Stimulated activated naive CD8-positive, alpha-beta T cell treated with anti-CD3 and anti-CD28 coated beads, Interleukin-15, Interleukin-2, amounts not matched to agents 100 U/mL and 50 U/mL, for 24 hours (primary cell): ENCODE results near the gene SLC12A3.
A peak's percentile ranks its signal among the peaks of the same experiment; 100 is the strongest.
"Not testable (repeated sequence)": the region's sequence is repeated elsewhere in the genome, so short reads cannot be mapped to it uniquely, and the experiment has no call there.

ENCODE experiments used
- ATAC-seq: fragments of 150-1000 bp; cut with Tn5 transposase; one replicate; pipeline ENCODE4 v1.10.0; 2021
- DNase-seq: peaks from one replicate; pipeline ENCODE4 v3.0.0; 2021

Gene SLC12A3

DNA sequence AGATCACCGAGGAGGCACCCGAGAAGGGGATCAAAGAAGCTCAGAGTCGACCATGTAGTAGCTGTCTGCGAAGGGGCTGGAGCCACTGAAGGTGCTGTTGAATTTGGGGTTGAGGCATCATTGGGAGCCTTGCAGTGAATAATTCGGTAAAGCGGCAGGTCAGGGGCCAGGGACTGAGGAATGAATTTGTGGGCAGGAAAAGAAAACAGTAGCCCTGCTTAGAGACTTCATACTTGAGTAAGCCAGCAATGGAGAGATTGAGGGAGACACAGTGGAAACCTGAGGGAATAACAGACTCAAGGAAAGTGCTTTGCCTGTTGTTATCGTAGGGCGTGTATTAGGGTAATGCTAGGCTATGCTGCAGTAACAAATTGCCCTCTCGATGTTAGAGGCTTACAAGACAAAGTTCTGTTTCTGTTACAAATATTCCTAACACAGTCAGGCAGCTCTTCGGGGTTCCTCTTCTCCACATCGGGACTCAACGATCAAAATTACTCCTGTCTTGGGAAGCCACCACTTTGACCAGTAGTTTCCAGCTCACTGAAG, 53.5 kb downstream of the SLC12A3 start:
- DNase-seq (no peak), ATAC-seq (no peak)

GRCh38 chr16:56919099-56919800, 54.2 kb downstream of the SLC12A3 start:
- ATAC-seq (peak; percentile 62), DNase-seq (no peak)

DNA sequence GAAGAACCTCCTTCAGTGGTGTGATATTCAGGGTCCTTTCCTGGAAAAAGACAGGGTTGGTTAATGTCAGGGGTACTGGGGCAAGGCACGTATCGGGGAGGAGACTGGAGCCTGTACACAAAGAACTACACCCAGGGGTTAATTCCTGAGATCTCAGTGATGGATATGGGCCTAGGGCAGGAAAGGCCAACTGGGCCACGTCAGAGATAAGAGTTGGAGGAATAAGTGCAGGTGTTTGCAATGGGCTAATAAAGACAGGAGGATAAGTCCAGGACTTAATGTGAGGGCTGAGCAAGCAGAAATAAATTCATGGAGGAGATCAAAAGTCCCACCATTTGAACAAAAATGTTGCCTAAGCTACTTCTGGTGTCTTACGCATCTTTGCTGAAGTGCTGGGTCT, 56.6 kb downstream of the SLC12A3 start:
- no peak for ATAC-seq
- no peak for DNase-seq

DNA sequence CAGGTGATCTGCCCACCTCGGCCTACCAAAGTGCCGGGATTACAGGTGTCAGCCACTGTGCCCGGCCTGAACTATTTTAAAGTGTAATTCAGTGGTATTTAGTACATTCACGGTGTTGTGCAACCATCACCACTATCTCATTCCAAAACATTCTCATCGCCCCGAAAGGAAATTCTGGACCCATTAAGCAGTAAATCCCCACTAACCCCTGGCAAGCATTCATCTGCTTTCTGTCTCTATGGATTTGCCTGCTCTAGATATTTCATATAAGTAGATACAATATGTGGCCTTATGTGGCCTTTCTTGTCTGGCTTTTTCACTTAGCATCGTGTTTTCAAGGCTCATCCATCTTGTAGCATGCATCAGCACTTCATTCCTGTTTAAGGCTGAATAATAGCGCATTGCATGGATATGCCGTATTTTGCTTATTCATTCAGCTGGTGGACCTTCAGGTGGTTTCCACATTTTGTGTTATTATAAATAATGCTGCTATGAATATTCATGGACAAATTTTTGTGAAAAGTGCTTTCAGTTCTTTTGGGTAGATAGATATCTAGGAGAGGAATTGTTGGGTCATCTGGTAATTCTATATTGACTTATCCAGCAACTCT, 58.6 kb downstream of the SLC12A3 start:
- no peak for ATAC-seq
- DNase-seq = no peak

DNA sequence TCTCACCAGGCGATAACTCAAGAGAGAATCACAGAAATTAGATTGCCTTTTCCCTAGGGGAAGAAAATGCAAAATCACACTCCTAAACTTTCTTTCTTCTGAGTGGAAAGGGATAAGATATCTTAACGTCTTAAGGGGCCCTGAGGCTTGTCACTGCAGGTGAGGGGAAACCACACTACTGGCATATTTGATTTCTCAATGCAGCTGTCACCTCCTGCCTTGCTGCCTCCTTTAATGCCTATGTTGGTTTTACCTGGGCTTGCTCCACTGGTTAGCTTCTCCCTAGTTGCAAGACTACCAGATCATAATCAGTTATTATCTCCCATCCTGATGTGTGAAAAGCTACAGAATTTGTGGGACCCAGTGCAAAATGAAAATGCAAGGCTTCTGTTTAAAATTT, 62.5 kb downstream of the SLC12A3 start:
- DNase-seq (no peak), ATAC-seq (no peak)

DNA sequence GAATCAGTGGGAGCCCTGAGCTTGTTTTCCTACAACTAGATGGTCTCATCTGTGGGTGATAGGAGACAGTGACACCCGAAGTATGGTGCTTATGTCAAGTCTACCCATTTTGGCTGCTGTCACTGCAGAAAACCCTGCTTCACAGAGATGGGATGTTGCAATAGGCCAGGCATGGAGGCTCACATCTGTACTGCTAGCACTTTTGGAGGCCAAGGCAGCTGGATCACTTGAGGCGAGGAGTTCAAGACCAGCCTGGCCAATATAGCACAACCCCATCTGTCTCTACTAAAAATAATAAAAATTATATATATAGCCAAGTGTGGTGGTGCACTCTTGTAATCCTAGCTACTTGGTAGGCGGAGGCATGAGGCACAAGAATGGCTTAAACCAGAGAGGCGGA, 64.6 kb downstream of the SLC12A3 start:
- DNase-seq = no peak
- no peak for ATAC-seq

DNA sequence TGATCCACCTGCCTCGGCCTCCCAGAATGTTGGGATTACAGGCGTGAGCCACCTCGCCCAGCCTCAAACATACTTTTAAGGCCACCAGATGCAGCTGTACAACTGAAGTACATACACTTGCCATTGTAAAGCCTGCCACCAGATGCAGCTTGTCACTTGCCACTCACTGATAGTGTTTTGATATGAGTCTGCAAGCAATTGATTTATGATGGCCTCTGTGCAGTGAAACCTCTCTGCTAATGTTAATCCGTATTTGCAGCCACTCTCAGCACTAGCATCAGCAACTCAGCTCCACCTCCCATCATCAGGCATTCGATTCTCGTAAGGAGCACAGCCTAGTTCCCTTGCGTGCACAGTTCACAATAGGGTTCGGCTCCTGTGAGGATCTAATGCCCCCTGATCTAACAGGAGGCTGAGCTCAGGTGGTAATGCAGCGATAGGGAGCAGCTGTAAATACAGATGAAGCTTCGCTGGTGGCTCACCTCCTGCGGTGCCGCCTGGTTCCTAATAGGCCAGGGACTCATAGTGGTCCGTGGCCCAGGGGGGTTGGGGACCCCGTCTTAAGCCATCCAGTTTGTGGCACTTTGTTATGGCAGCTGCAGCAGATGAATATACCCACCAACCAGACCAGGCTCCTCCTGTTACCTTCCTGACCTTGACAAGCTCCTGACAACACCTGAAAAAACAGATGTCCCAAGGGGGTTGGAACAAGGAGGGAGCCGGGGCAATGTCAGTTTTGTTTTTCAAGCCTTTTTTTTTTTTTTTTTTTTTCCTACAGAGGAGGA, 65.7 kb downstream of the SLC12A3 start:
- DNase-seq (peak; percentile 17), ATAC-seq (no peak)

DNA sequence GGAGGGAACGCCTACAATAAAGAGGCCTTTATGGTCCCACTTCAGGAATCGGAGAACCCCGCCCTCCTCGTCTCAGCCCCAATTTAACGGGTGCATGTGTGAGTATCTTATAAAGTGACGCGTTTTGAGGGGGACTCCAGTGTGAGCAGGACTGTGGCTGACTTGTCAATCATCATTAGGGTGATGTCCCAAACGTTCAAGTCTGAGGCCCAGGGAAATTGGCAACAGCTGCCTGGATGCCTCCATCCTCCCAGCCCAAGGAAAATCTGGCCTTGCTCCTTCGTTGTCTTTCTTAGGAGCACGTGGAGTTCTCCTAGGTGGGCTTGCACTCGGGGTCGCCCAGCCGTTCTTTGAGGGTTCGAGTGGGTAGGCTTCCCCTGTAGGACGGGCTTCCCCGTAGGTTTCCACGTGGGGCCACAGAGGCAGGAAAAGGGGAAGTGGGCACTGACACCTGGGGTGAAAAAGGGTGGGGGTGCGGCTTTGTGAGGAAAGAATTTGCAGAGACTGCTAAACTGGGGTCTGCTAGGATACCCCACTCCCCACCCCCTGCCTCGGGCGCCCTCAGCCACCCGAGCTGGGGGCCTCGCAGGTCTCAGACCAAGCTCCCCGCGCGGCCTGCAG, 66.4 kb downstream of the SLC12A3 start:
- DNase-seq (no peak), ATAC-seq (peak; percentile 12)

GRCh38 chr16:56931892-56932720, 67.1 kb downstream of the SLC12A3 start, which contains the start of gene HERPUD1:
TSS of gene HERPUD1 (plus strand) at chr16:56932142. CDS start at chr16:56932245, 103 bp downstream.
- ATAC-seq (peak; percentile 96), DNase-seq (peak; percentile 99)

DNA sequence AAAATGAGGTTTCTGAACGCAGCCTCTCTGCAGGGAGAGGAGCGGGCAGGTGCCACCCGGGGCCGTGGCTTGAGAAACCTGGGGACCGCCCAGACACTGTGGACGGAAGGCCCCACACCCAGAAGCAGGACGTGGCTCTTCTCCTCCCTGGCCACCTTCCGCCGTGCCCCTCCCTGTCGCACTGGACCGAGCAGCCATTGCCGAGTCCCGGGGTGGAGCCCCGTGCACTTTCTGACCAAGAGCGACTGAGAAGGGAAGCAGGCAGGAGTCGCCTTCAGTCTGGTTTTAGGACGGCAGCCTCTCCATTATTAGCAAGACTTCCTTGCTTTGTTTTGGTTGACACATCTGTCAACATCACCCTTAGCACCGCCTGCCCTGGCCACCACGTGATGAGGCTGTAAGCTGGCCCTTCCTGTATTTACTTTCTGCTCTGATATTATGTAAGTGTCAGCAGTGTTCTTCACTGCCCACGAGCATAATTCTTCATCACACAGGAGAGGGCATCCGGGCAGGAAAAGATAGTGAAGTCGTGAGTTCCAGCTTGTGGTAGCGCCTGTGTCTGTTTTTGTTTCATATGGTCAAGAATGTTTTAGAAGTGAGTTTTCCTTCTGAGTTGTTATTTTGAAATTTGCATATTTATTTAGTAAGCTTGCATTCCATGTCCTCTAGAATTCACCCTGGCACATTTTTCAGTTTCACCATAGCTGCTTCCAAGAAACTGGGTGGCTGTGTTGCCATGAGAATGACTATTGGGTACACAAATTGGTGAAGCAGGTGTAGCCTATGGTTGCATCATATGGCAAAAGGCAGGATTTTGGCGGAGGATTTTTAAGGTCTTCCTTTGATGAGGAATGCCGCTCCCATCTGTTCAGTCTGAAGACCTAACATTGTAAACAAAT, 68.0 kb downstream of the SLC12A3 start:
- DNase-seq (peak; percentile 56), ATAC-seq (no peak)

- DNase-seq (no peak), ATAC-seq (no peak)
Observed at GRCh38 chr16:56933828-56934598, 69.0 kb downstream of the SLC12A3 start.

- not testable (repeated sequence) for DNase-seq
Observed at GRCh38 chr16:56934599-56935145, 69.7 kb downstream of the SLC12A3 start.

GRCh38 chr16:56935201-56935600, 70.2 kb downstream of the SLC12A3 start:
- ATAC-seq (no peak), DNase-seq (no peak)

More at GRCh38 chr16:56934599-56935145, 69.7 kb downstream of the SLC12A3 start:
- ATAC-seq = not testable (repeated sequence)

DNA sequence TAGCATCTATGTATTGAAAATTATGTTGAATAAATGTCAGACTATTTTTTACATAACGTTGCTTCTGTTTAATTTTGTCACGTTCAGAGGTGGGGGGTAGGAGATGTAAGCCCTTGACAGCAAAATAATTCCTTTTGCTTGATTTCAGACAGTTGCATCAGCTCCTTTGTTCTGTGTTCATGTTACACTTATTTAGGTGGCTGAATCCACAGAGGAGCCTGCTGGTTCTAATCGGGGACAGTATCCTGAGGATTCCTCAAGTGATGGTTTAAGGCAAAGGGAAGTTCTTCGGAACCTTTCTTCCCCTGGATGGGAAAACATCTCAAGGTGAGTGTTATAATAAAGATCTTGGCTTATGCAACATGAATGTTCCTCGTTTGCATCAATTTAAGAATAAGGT, 71.5 kb downstream of the SLC12A3 start:
- no peak for ATAC-seq
- DNase-seq = no peak

GRCh38 chr16:56936950-56937349, 71.9 kb downstream of the SLC12A3 start:
- ATAC-seq (no peak), DNase-seq (no peak)

GRCh38 chr16:56938664-56939513, 73.9 kb downstream of the SLC12A3 start:
- DNase-seq = peak; percentile 50

DNA sequence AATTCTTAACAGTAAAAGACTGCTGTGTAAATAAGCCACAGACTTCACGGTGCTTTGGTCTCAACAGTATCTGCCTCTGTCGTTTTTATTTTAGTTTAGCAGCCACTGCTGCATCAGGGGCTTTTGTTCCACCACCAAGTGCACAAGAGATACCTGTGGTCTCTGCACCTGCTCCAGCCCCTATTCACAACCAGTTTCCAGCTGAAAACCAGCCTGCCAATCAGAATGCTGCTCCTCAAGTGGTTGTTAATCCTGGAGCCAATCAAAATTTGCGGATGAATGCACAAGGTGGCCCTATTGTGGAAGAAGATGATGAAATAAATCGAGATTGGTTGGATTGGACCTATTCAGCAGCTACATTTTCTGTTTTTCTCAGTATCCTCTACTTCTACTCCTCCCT, 74.8 kb downstream of the SLC12A3 start:
- ATAC-seq = no peak
- no peak for DNase-seq

More at GRCh38 chr16:56938664-56939513, 73.9 kb downstream of the SLC12A3 start:
- peak; percentile 92 for ATAC-seq

DNA sequence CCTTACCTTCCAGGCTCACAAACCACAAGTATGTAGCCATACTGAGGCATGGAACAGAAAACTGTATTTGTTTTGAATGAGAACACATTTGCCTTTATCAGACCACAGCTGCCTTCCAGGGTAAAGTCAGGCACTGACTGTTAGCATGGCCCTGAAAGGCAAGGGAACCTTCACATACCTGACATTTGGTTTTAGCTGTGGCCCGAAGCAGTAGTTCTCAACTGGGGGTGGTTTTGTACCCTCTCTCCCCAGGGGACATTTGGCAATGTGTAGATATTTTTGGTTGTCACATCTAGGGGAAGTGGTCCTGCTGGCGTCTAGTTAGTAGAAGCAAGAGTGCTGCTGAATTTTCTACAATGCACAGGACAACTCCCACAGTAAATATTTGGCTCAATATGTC, 76.1 kb downstream of the SLC12A3 start:
- no peak for DNase-seq
- no peak for ATAC-seq
